Measurements from ENCODE around the gene AMBRA1.

GRCh38 chr11:46637546-46637945 lies 43.7 kb upstream of the AMBRA1 start:
- TF ChIP-seq SP1 (IDR thresholded peaks at IDR 0.05) (no peak), CTBP1 (IDR thresholded peaks at IDR 0.05; ENCODE audit: borderline replicate concordance) (no peak), FOXA1 (IDR thresholded peaks at IDR 0.05) (no peak), ZNF384 (IDR thresholded peaks at IDR 0.05) (no peak), BHLHE40 (IDR thresholded peaks at IDR 0.05; ENCODE audit: borderline replicate concordance) (no peak), SUZ12 (IDR thresholded peaks at IDR 0.05) (no peak)

All from HEK293T (cell line).